SK-N-SH treated with all-trans-retinoic acid at 6 μM for 48 hours (cell line): ENCODE results near the gene ATXN10.

Experiments used
- ATAC-seq: fragments of 200-7000 bp; cut with Tn5 transposase; 3 replicates; pipeline ENCODE4 v1.9.1; 2020; ENCODE audit warnings: mild to moderate bottlenecking, moderate library complexity
- ARNTL ChIP-seq: fragments of 450-650 bp; formaldehyde crosslinking; IDR thresholded peaks from 2 replicates; pipeline ENCODE4 v1.5.0; 2020; ENCODE audit warnings: low read depth, mild to moderate bottlenecking, moderate library complexity, borderline replicate concordance
- BACH2 ChIP-seq: fragments of 250-450 bp; sonication (Bioruptor Pico); IDR thresholded peaks from 2 replicates; pipeline ENCODE4 v1.9.0; 2021; ENCODE audit warnings: mild to moderate bottlenecking, borderline replicate concordance
- CSDC2 ChIP-seq: fragments of 250-450 bp; sonication (Bioruptor Pico); IDR thresholded peaks from 2 replicates; pipeline ENCODE4 v1.5.0; 2020; ENCODE audit warnings: mild to moderate bottlenecking, moderate library complexity
- ESRRG ChIP-seq: fragments of 250-450 bp; sonication (Bioruptor Pico); IDR thresholded peaks from 2 replicates; pipeline ENCODE4 v1.6.1; 2021; ENCODE audit warnings: mild to moderate bottlenecking
- ISL1 ChIP-seq: fragments of 250-450 bp; sonication (Bioruptor Pico); IDR thresholded peaks from 2 replicates; pipeline ENCODE4 v2.1.2; 2022; ENCODE audit warnings: mild to moderate bottlenecking, moderate library complexity
- OSR1 ChIP-seq: fragments of 250-450 bp; sonication (Bioruptor Pico); IDR thresholded peaks from 2 replicates; pipeline ENCODE4 v1.8.0; 2022; ENCODE audit warnings: moderate library complexity, mild to moderate bottlenecking, inconsistent platforms
- PPARA ChIP-seq: fragments of 250-450 bp; sonication (Bioruptor Pico); IDR thresholded peaks from 2 replicates; pipeline ENCODE4 v1.5.0; 2020; ENCODE audit warnings: mild to moderate bottlenecking, borderline replicate concordance
- RARB ChIP-seq: fragments of 250-450 bp; sonication (Bioruptor Pico); IDR thresholded peaks from 2 replicates; pipeline ENCODE4 v1.8.0; 2021; ENCODE audit warnings: mild to moderate bottlenecking, moderate library complexity
- SNAI2 ChIP-seq: fragments of 250-450 bp; sonication (Bioruptor Pico); IDR thresholded peaks from 2 replicates; pipeline ENCODE4 v1.5.0; 2020; ENCODE audit warnings: mild to moderate bottlenecking, moderate library complexity
- TCF4 ChIP-seq: fragments of 250-450 bp; sonication (Bioruptor Pico); IDR thresholded peaks from 2 replicates; pipeline ENCODE4 v1.8.0; 2021; ENCODE audit warnings: mild to moderate bottlenecking, moderate library complexity, borderline replicate concordance
- TOX ChIP-seq: fragments of 250-450 bp; sonication (Bioruptor Pico); IDR thresholded peaks from 2 replicates; pipeline ENCODE4 v1.8.0; 2021; ENCODE audit warnings: mild to moderate bottlenecking, moderate library complexity, borderline replicate concordance
- ZC3H10 ChIP-seq: fragments of 250-450 bp; sonication (Bioruptor Pico); IDR thresholded peaks from 2 replicates; pipeline ENCODE4 v1.5.1; 2021; ENCODE audit warnings: mild to moderate bottlenecking, moderate library complexity
- ZFP3 ChIP-seq: fragments of 250-450 bp; sonication (Bioruptor Pico); IDR thresholded peaks from 2 replicates; pipeline ENCODE4 v1.5.0; 2020; ENCODE audit warnings: mild to moderate bottlenecking, moderate library complexity
- ZNF565 ChIP-seq: fragments of 450-650 bp; formaldehyde crosslinking; conservative IDR thresholded peaks from 2 replicates; pipeline ENCODE4 v1.5.0; 2020; ENCODE audit warnings: low read depth, mild to moderate bottlenecking, moderate library complexity
- ZNF70 ChIP-seq: fragments of 450-650 bp; formaldehyde crosslinking; IDR thresholded peaks from 2 replicates; pipeline ENCODE4 v1.5.0; 2020; ENCODE audit warnings: mild to moderate bottlenecking, moderate library complexity
- ZNF8 ChIP-seq: fragments of 450-650 bp; formaldehyde crosslinking; IDR thresholded peaks from 2 replicates; pipeline ENCODE4 v1.5.0; 2020; ENCODE audit warnings: mild to moderate bottlenecking, moderate library complexity
- TF ChIP-seq, protein P1 (sequence below): fragments of 250-450 bp; sonication (Bioruptor Pico); IDR thresholded peaks from 2 replicates; pipeline ENCODE4 v1.8.0; 2021; ENCODE audit warnings: low read depth, mild to moderate bottlenecking, moderate library complexity, borderline replicate concordance
- TF ChIP-seq, protein P2 (sequence below): fragments of 250-450 bp; sonication (Bioruptor Pico); IDR thresholded peaks from 2 replicates; pipeline ENCODE4 v1.8.0; 2020; ENCODE audit warnings: mild to moderate bottlenecking, moderate library complexity, borderline replicate concordance
- TF ChIP-seq, protein P3 (sequence below): fragments of 250-450 bp; sonication (Bioruptor Pico); IDR thresholded peaks from 2 replicates; pipeline ENCODE4 v1.5.0; 2020; ENCODE audit warnings: mild to moderate bottlenecking, moderate library complexity
- TF ChIP-seq, protein P4 (sequence below): fragments of 250-450 bp; sonication (Bioruptor Pico); IDR thresholded peaks from 2 replicates; pipeline ENCODE4 v1.5.1; 2021; ENCODE audit warnings: mild to moderate bottlenecking, moderate library complexity

ATXN10 gene

DNA sequence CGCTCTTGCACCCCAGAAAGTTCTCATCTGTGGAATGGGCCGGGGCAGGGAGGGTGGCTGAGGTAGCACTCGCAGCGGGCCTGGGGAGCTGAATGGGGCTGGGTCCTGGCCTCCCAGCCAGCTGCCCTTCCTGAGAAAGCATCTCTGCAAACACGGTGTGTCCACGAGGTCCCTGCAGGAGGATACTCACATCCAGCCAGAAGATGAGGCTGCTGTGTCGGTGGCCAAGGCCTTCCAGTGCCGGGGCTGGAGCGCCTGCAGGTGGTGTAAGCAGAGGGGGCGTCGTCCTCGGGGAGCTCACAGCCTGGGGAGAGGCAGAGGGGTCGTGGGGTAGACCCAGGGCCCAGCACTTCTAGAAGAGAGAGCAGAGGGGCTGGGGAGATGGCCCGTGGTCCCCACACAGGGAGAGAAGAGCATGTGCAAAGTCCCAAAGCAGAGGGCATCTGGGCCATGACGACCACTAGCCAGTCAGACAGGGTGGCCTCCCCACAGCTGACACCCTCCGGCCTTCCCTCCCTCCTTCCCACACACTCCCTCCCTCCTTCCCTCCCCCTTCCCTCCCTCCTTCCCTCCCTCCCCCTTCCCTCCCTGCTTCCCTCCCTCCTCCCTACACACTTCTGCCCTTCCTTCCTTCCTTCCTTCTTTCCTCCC, 207.4 kb downstream of the ATXN10 start:
- TF ChIP-seq RARB (CRISPR knock-in tag) (no peak), TOX (no peak), ZC3H10 (no peak), SNAI2 (CRISPR knock-in tag) (no peak), ZFP3 (no peak), ARNTL (CRISPR knock-in tag) (no peak), ZNF565 (CRISPR knock-in tag) (no peak), TCF4 (no peak), CSDC2 (CRISPR knock-in tag) (no peak), ISL1 (CRISPR knock-in tag) (no peak), BACH2 (no peak), ZNF70 (CRISPR knock-in tag) (no peak), PPARA (no peak), OSR1 (CRISPR knock-in tag) (no peak)
- TF ChIP-seq, protein P1, sequence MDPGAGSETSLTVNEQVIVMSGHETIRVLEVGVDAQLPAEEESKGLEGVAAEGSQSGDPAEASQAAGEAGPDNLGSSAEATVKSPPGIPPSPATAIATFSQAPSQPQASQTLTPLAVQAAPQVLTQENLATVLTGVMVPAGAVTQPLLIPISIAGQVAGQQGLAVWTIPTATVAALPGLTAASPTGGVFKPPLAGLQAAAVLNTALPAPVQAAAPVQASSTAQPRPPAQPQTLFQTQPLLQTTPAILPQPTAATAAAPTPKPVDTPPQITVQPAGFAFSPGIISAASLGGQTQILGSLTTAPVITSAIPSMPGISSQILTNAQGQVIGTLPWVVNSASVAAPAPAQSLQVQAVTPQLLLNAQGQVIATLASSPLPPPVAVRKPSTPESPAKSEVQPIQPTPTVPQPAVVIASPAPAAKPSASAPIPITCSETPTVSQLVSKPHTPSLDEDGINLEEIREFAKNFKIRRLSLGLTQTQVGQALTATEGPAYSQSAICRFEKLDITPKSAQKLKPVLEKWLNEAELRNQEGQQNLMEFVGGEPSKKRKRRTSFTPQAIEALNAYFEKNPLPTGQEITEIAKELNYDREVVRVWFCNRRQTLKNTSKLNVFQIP: no peak
- TF ChIP-seq, protein P2, sequence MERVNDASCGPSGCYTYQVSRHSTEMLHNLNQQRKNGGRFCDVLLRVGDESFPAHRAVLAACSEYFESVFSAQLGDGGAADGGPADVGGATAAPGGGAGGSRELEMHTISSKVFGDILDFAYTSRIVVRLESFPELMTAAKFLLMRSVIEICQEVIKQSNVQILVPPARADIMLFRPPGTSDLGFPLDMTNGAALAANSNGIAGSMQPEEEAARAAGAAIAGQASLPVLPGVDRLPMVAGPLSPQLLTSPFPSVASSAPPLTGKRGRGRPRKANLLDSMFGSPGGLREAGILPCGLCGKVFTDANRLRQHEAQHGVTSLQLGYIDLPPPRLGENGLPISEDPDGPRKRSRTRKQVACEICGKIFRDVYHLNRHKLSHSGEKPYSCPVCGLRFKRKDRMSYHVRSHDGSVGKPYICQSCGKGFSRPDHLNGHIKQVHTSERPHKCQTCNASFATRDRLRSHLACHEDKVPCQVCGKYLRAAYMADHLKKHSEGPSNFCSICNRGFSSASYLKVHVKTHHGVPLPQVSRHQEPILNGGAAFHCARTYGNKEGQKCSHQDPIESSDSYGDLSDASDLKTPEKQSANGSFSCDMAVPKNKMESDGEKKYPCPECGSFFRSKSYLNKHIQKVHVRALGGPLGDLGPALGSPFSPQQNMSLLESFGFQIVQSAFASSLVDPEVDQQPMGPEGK (CRISPR knock-in tag): no peak
- TF ChIP-seq, protein P3, sequence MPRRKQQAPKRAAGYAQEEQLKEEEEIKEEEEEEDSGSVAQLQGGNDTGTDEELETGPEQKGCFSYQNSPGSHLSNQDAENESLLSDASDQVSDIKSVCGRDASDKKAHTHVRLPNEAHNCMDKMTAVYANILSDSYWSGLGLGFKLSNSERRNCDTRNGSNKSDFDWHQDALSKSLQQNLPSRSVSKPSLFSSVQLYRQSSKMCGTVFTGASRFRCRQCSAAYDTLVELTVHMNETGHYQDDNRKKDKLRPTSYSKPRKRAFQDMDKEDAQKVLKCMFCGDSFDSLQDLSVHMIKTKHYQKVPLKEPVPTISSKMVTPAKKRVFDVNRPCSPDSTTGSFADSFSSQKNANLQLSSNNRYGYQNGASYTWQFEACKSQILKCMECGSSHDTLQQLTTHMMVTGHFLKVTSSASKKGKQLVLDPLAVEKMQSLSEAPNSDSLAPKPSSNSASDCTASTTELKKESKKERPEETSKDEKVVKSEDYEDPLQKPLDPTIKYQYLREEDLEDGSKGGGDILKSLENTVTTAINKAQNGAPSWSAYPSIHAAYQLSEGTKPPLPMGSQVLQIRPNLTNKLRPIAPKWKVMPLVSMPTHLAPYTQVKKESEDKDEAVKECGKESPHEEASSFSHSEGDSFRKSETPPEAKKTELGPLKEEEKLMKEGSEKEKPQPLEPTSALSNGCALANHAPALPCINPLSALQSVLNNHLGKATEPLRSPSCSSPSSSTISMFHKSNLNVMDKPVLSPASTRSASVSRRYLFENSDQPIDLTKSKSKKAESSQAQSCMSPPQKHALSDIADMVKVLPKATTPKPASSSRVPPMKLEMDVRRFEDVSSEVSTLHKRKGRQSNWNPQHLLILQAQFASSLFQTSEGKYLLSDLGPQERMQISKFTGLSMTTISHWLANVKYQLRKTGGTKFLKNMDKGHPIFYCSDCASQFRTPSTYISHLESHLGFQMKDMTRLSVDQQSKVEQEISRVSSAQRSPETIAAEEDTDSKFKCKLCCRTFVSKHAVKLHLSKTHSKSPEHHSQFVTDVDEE (CRISPR knock-in tag): no peak
- ATAC-seq: no peak

DNA sequence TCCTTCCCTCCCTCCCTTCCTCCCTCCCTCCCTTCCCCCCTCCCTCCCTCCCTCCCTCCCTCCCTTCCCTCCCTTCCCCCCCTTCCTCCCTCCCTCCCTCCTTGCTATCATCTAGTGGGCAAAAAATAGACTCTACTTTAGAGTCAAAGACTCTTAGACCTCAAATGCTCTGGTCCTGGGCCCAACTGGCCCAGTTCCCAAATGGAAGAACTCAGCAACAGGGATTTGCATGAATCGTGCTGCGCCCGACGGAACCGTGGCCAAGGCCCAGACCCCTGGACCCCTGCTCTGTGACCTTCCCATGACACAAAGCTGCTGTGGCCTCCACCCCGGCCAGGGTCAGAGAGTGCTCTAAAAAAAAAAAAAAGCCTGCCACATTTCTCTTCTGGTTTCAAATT, 207.9 kb downstream of the ATXN10 start:
- no peak for ATAC-seq
- TF ChIP-seq, protein P3 (CRISPR knock-in tag): no peak
- TF ChIP-seq, protein P4, sequence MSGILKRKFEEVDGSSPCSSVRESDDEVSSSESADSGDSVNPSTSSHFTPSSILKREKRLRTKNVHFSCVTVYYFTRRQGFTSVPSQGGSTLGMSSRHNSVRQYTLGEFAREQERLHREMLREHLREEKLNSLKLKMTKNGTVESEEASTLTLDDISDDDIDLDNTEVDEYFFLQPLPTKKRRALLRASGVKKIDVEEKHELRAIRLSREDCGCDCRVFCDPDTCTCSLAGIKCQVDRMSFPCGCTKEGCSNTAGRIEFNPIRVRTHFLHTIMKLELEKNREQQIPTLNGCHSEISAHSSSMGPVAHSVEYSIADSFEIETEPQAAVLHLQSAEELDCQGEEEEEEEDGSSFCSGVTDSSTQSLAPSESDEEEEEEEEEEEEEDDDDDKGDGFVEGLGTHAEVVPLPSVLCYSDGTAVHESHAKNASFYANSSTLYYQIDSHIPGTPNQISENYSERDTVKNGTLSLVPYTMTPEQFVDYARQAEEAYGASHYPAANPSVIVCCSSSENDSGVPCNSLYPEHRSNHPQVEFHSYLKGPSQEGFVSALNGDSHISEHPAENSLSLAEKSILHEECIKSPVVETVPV (CRISPR knock-in tag): no peak
- TF ChIP-seq ESRRG (no peak), ZC3H10 (no peak), ISL1 (CRISPR knock-in tag) (no peak), OSR1 (CRISPR knock-in tag) (no peak), ZNF8 (CRISPR knock-in tag) (no peak), ZFP3 (no peak)
- TF ChIP-seq, all 23 proteins: peak for 0
